ENCODE data around the gene LINGO1.

Gene LINGO1

DNA sequence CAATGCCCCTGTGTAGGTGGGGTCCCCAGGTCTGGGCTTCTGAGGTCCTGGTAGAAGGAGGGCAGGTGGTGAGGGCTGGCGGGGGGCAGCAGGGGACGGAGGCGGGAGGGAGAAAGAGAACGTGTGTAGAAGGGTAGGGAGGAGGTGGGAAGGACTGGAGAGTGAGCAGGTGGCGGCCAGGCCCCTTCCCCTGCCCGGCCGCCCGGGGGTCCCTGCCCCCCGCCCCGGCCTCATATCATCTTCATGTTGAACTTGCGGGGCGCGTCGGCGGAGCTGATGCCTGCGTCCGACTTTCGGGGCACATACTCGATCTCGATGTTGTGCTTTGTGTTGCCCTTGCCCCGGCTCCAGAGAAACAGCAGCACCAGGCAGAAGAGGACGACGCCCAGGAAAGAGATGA lies 18.9 kb downstream of the LINGO1 start:
- no peak for DNase-seq

DNA sequence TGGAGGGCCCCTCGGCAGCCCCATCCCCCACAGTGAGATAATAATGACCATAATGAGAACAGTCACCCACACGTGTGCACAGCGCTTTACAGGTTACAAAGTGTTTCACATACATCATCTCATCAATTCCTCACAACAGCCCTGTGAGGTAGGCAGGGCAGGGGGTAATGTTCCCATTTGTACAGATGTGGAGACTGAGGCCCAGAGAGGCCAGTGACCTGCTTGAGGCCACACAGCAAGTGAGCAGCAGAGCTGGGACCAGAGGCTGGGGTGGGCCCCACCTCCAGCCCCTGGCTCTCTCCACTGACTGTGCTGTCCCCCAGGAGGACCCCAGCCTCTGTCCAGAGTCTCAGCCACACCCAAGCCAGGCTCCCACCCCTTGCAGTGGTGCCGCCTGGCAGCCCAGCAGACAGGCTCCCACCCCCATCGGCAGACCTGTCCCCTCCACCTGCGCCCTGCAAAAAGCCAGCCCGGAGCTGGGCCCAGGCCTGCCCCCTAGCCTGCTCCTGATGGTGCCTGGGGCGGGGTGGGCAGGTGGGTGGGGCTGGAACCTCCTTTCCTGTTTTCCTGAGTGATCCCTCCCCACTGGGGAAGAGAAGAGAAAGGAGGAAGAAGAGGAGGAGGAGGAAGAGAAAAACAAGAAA lies 19.6 kb downstream of the LINGO1 start:
- DNase-seq, result no peak

- DNase-seq, result no peak
Measured at GRCh38 chr15:77611767-77612166, 20.9 kb downstream of the LINGO1 start.

GRCh38 chr15:77610731-77611130 lies 22.0 kb downstream of the LINGO1 start:
- no peak for DNase-seq

DNA sequence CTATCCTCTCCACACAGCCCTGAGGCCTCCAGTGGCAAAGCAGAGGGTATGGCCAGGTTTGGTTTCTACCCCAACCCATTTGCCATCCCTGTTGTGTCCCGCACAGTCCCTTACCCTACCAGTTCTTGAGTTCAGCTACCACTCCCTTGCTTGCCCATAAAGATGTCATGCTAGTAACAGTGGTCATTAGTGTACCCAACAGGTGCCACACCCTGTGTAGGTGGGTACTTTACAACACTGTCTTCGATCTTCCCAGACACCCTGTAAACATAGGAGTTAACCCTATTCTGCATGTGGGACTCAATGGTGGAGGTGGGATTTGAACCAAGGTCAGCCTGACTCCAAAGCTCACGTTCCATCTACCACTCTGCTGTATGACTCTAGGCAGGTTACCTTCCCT lies 23.2 kb downstream of the LINGO1 start:
- DNase-seq, result no peak

DNA sequence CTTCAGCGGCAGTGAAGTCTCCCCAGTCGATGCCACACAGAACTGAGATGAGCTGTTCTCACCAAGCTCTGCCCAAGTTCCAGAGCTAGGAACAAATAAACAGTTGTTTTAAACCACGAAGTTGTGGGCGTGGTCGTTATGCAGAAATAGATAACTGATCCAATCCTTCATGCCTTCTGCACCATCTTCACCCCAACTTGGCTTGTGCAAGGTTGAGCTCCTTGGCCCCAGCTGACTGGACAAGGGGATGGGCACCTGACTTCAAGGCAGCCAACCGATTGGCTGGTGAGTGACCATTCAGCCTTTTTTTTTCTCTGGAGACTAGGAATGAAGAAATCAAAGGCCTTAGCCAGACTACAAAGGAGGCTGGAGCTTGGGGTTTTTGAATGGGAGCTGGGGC lies 23.9 kb downstream of the LINGO1 start:
- DNase-seq, result no peak

DNA sequence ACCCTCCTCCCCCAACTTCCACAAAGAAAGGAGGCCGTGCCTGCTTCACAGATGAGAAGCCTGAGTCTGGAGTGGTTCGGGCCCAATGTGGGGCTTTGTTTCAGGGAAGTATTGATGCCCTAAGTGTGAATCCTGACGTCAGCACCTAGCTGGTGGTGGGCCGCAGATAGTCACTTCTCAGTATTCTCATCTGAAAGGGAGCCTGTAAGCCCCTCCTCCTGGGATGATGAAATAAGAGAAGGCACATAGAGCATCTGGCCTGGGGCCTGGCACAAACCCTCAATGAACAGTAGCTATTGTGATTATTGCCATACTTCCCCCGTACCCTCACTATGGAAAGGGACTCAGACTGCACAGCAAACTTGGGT lies 24.8 kb downstream of the LINGO1 start:
- no peak for DNase-seq

GRCh38 chr15:77607111-77607893 lies 25.4 kb downstream of the LINGO1 start:
- no peak for DNase-seq

- no peak for DNase-seq
Measured at GRCh38 chr15:77606142-77607034, 26.3 kb downstream of the LINGO1 start.

DNA sequence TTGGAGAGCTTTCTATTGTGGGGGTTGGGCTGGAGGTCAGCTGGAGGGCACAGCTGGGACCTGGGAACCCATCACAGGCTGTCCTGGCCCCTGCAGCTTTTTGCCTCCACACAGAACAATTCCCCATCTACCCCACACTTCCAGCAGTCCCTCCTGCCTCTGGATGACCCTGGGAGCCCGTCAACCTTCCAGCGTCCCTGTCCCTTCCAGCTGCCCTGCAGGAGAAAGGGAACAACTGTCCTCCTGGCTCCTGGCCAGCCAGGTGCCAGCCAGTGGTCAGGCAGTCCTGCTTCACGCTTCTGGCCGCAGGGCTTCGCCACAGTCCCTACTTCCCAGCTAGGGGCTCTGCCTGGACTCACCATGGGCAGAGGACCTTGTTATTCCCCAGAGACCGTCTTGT lies 27.2 kb downstream of the LINGO1 start:
- DNase-seq, result no peak

- no peak for DNase-seq
Measured at GRCh38 chr15:77604973-77605372, 27.7 kb downstream of the LINGO1 start.

DNA sequence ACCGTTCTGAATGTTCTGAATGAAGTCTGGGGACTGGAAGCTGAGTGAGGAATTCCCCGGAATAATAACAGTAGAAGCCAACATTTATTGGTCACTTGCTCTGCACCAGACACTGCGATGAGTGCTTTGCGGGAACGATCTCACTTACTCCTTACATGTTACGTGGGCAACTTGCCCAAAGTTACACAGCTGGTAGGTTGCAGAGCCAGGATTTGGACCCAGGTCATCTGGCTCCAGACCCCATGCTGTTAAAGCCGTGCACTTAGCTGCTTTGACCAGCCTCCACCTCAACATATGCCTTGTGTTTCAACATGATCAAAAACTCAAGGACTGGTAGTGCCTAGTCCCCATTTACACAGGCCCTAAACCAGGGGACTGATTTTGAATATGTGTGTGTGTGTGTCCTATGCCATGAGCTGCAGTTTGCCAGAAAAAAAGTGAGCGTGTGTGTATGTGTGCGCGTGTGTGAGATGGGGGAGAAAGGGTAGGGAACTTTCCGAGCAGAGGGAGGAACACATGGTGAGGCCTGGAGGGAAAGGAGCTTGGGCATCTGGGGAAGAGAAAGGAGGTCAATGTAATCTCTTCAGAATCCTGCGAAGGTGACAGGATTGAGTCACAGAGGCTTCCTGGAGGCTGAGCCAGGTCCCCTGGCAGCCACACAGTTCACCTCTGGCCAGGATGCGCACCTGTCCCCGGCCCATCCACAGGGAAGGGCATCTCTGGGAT lies 28.9 kb downstream of the LINGO1 start:
- no peak for DNase-seq

- no peak for DNase-seq
Measured at GRCh38 chr15:77602800-77603199, 29.9 kb downstream of the LINGO1 start.

- DNase-seq, result peak in 1 of 2 donors; percentile 5
Measured at GRCh38 chr15:77599899-77600298, 32.8 kb downstream of the LINGO1 start.

DNA sequence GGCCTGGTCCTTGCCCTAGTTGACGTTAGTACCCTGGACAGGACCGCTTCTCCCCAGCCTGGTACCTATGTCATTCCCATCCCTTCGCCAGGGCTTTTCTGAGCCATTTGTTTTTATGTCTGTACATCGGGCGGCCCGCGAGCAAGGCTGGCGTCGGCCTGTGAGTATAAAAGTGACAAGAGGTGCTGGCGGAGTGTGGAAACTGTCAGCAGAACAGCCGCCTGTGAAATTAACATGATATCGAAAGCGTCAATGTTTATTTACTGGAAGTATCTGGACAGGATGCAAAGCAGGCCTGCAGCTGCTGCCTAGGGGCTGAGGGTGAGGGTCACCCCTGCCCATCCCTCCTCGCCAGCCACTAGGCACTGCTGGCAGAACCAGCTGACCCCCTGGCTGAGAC lies 33.4 kb downstream of the LINGO1 start:
- DNase-seq, result no peak

- DNase-seq, result no peak
Measured at GRCh38 chr15:77598644-77599043, 34.1 kb downstream of the LINGO1 start.

DNA sequence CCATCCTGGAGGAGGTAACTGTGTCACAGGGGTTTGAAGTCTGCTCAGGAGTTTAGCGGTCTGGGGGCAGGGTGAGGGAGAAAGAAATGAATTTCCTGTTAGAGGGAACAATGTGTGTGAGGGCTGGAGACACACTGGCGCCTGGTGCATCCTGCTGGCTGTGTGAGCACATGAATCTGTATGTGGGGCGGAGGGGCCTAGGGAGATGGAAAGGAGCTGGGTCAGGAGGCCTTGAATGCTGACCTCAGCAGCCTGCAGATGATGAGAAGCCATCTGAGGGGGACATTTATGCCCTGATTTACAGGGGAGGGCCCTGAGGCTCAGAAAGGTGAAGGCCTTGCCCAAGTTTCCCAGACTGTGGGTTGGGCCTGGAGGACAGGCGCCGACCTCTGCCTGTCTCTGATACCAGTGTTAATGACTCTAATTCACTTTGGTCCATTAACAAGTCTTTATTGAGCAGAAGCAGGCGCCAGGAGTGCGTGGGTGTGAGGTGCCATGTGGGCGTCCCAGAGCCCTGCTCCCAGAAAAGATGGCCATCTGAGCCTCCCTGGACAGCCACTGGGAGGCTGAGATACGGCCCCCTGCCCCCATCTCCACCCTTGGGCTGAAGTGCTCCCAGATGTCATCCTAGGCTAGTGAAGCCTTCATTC lies 34.8 kb downstream of the LINGO1 start:
- no peak for DNase-seq

GRCh38 chr15:77596821-77597803 lies 35.6 kb downstream of the LINGO1 start:
- no peak for DNase-seq

- DNase-seq, result no peak
Measured at GRCh38 chr15:77595231-77595630, 37.5 kb downstream of the LINGO1 start.

GRCh38 chr15:77592758-77593157 lies 40.0 kb downstream of the LINGO1 start:
- DNase-seq, result no peak

DNA sequence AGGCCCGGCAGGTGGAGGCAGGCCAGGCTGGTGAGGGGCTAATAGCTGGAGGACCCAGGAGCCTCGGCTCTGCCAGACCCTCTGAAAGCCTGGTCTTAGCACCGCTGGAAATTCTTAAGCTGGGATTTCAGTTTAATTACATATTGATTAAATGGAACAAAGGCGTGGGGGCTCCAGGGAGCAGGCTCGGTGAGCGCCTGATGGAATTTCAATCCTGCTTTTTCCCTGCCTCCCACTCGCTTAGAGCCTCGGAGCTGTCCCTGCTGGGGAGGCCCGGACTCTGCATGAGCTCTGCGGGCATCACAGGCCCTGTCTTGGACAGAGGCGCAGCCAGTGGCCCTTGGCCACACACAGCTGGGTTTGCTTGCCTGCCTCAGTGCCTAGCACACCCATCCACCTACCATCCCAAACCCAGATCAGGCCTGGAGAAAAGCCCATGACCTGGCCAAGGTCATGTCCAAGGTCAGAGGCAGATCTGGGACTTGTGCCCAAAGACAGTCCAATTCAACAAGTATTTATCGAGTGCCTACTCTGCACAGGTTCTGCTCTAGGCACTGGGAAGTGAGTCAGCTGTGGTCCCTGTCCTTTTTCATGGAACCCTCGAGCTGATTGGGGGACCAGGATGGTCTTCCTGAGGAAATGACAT lies 40.6 kb downstream of the LINGO1 start:
- DNase-seq, result no peak
